HEK293T (cell line): Measurements from ENCODE around the gene CALML5.

Experiments used
- ARNT ChIP-seq: fragments of 450-650 bp; IDR thresholded peaks from 2 replicates; pipeline ENCODE4 v1.6.1; 2017; ENCODE audit warnings: mild to moderate bottlenecking
- BHLHE40 ChIP-seq: fragments of 450-650 bp; IDR thresholded peaks from 2 replicates; pipeline ENCODE4 v1.6.1; 2016; ENCODE audit warnings: mild to moderate bottlenecking, moderate library complexity, borderline replicate concordance
- FOXM1 ChIP-seq: fragments of 450-650 bp; IDR thresholded peaks from 2 replicates; pipeline ENCODE4 v1.6.1; 2017; ENCODE audit warnings: mild to moderate bottlenecking, borderline replicate concordance
- LEF1 ChIP-seq: fragments of 450-650 bp; IDR thresholded peaks from 2 replicates; pipeline ENCODE4 v1.6.1; 2017; ENCODE audit warnings: mild to moderate bottlenecking, borderline replicate concordance
- SP1 ChIP-seq: fragments of 450-650 bp; IDR thresholded peaks from 2 replicates; pipeline ENCODE4 v1.6.1; 2017
- SUZ12 ChIP-seq: fragments of 450-650 bp; IDR thresholded peaks from 2 replicates; pipeline ENCODE4 v1.6.1; 2016; ENCODE audit warnings: mild to moderate bottlenecking

- no peak for TF ChIP-seq FOXM1
- no peak for TF ChIP-seq ARNT
- no peak for TF ChIP-seq SP1
- TF ChIP-seq LEF1 = no peak
- no peak for TF ChIP-seq BHLHE40
- TF ChIP-seq SUZ12 = no peak
Observed at GRCh38 chr10:5507649-5508131, 8.3 kb upstream of the CALML5 start.
